Loucy (cell line): Measurements from ENCODE around the gene CCDC191.

Experiments
- CTCF ChIP-seq: fragments of 200-600 bp; sonication (generic); conservative IDR thresholded peaks from 2 replicates; pipeline ENCODE4 v1.5.1; 2014; ENCODE audit warnings: mild to moderate bottlenecking, antibody characterized with exemption, low read length
- EZH2phosphoT487 ChIP-seq: fragments of 200-600 bp; IDR thresholded peaks from 2 replicates; pipeline ENCODE4 v1.6.1; 2018; ENCODE audit warnings: antibody characterized with exemption, mild to moderate bottlenecking, moderate library complexity, borderline replicate concordance

GRCh38 chr3:114083112-114083511 lies 26.8 kb upstream of the CCDC191 start:
- TF ChIP-seq CTCF (no peak), EZH2phosphoT487 (no peak)
